IMR-90 (cell line): Measurements from ENCODE around the gene PAX1. TPM values are rescaled to one million over a fixed set of nuclear protein-coding genes. Genes with fewer than 3 reads are reported as not detected.

Source experiments
- ATAC-seq: fragments of 200-7000 bp; cut with Tn5 transposase; 2 replicates; pipeline ENCODE4 v1.9.1; 2020; ENCODE audit warnings: low read depth, mild to moderate bottlenecking, moderate library complexity
- BruUV-seq: library from RNA; stranded (reverse); fragments of 400-500 nt; replicated peaks from 2 replicates; lab custom pipeline; 2021; lab: Mats Ljungman, UMichigan
- CTCF ChIA-PET: fragments of 300-600 bp; formaldehyde crosslinking; extraction: SDS; loops from one replicate; lab custom pipeline; 2021; ENCODE audit warnings: antibody characterized with exemption; lab: Yijun Ruan, JAX
- POLR2A ChIA-PET: fragments of 300-600 bp; sonication (Branson Sonifier 250); formaldehyde crosslinking; loops from one replicate; lab custom pipeline; 2022; ENCODE audit warnings: antibody characterized with exemption; ENCODE audit not compliant: unreplicated experiment; lab: Charles Lee
- DNase-seq: peaks from one replicate; pipeline ENCODE4 v3.0.0; 2013
- H2AFZ ChIP-seq: replicated peaks from 2 replicates; pipeline ENCODE3; 2013; ENCODE audit warnings: low read length, mild to moderate bottlenecking; ENCODE audit not compliant: poor library complexity
- H2AK5ac ChIP-seq: 2 replicates; pipeline ENCODE4 v1.6.1; 2013; ENCODE audit warnings: low read depth, low read length, inconsistent platforms
- H2AK9ac ChIP-seq: replicated peaks from 2 replicates; pipeline ENCODE3; 2013; ENCODE audit warnings: mild to moderate bottlenecking, low read depth, low read length, moderate library complexity; ENCODE audit not compliant: poor library complexity
- H2BK120ac ChIP-seq: 2 replicates; pipeline ENCODE4 v1.6.1; 2013; ENCODE audit warnings: low read depth, low read length, inconsistent platforms
- H2BK15ac ChIP-seq: 3 replicates; pipeline ENCODE4 v1.6.1; 2013; ENCODE audit warnings: low read depth, low read length, inconsistent platforms
- H2BK20ac ChIP-seq: 2 replicates; pipeline ENCODE4 v1.6.1; 2013; ENCODE audit warnings: low read depth, mild to moderate bottlenecking, inconsistent platforms, low read length, moderate library complexity
- H2BK5ac ChIP-seq: 2 replicates; pipeline ENCODE4 v1.6.1; 2013; ENCODE audit warnings: mild to moderate bottlenecking, low read depth, low read length, inconsistent platforms; ENCODE audit not compliant: poor library complexity, severe bottlenecking
- H3K14ac ChIP-seq: replicated peaks from 2 replicates; pipeline ENCODE4 v1.6.1; 2013; ENCODE audit warnings: low read depth, low read length, inconsistent platforms
- H3K18ac ChIP-seq: 2 replicates; pipeline ENCODE4 v1.6.1; 2013; ENCODE audit warnings: low read depth, low read length, control low read depth
- H3K23ac ChIP-seq: 2 replicates; pipeline ENCODE4 v1.6.1; 2013; ENCODE audit warnings: low read depth, low read length, inconsistent platforms
- H3K27ac ChIP-seq: 2 replicates; pipeline ENCODE4 v1.5.1; 2013; ENCODE audit warnings: mild to moderate bottlenecking, control low read depth, low read length; ENCODE audit not compliant: insufficient read depth
- H3K27me3 ChIP-seq: 2 replicates; pipeline ENCODE4 v1.6.1; 2013; ENCODE audit warnings: low read length; ENCODE audit not compliant: control insufficient read depth, insufficient read depth
- H3K36me3 ChIP-seq: 2 replicates; pipeline ENCODE4 v1.6.1; 2013; ENCODE audit warnings: low read length, mixed read lengths; ENCODE audit not compliant: control insufficient read depth, insufficient read depth
- H3K4ac ChIP-seq: 2 replicates; pipeline ENCODE4 v1.6.1; 2013; ENCODE audit warnings: low read depth, low read length, inconsistent platforms
- H3K4me1 ChIP-seq: 2 replicates; pipeline ENCODE4 v1.6.1; 2013; ENCODE audit warnings: low read length, mixed read lengths; ENCODE audit not compliant: control insufficient read depth, insufficient read depth
- H3K4me2 ChIP-seq: 2 replicates; pipeline ENCODE4 v1.6.1; 2013; ENCODE audit warnings: low read depth, mild to moderate bottlenecking, control low read depth, low read length, moderate library complexity
- H3K4me3 ChIP-seq: 2 replicates; pipeline ENCODE4 v1.5.1; 2013; ENCODE audit warnings: low read depth, mild to moderate bottlenecking, control low read depth, low read length, moderate library complexity; ENCODE audit not compliant: insufficient read depth
- H3K56ac ChIP-seq: 2 replicates; pipeline ENCODE4 v1.6.1; 2013; ENCODE audit warnings: low read length, inconsistent platforms; ENCODE audit not compliant: insufficient read depth; ENCODE audit errors: extremely low read depth
- H3K79me1 ChIP-seq, 2 experiments: 2 replicates each; pipeline ENCODE4 v1.6.1; 2013; ENCODE audit warnings: low read length in 2 of 2, inconsistent platforms in 1 of 2, low read depth in 1 of 2
- H3K9ac ChIP-seq: 2 replicates; pipeline ENCODE4 v1.6.1; 2013; ENCODE audit warnings: low read depth, low read length, control low read depth
- H3K9me1 ChIP-seq: 2 replicates; pipeline ENCODE4 v1.6.1; 2013; ENCODE audit warnings: low read length, inconsistent platforms; ENCODE audit not compliant: insufficient read depth
- H3K9me3 ChIP-seq: 2 replicates; pipeline ENCODE4 v1.6.1; 2013; ENCODE audit warnings: low read length; ENCODE audit not compliant: control insufficient read depth, insufficient read depth
- H4K20me1 ChIP-seq: 2 replicates; pipeline ENCODE4 v1.6.1; 2013; ENCODE audit warnings: low read length, inconsistent platforms; ENCODE audit not compliant: insufficient read depth
- H4K5ac ChIP-seq: 2 replicates; pipeline ENCODE4 v1.6.1; 2013; ENCODE audit warnings: mild to moderate bottlenecking, low read depth, low read length, control low read depth
- H4K8ac ChIP-seq, 2 experiments: 2 replicates each; pipeline ENCODE4 v1.6.1; 2013; ENCODE audit warnings: low read depth in 2 of 2, low read length in 2 of 2, control low read depth in 1 of 2, inconsistent platforms in 1 of 2
- H4K91ac ChIP-seq: 2 replicates; pipeline ENCODE4 v1.6.1; 2013; ENCODE audit warnings: low read depth, low read length, inconsistent platforms; ENCODE audit not compliant: insufficient read depth
- BHLHE40 ChIP-seq: fragments of 150-350 bp; IDR thresholded peaks from 2 replicates; pipeline ENCODE4 v1.6.1; 2016; ENCODE audit warnings: mild to moderate bottlenecking, low read depth, low read length
- CEBPB ChIP-seq: IDR thresholded peaks from 2 replicates; pipeline ENCODE4 v1.6.1; 2012; ENCODE audit warnings: low read depth, low read length, improper control_type of control experiment
- CHD1 ChIP-seq: IDR thresholded peaks from 2 replicates; pipeline ENCODE4 v1.6.1; 2012; ENCODE audit warnings: low read depth, low read length, improper control_type of control experiment
- CTCF ChIP-seq: conservative IDR thresholded peaks from 2 replicates; pipeline ENCODE4 v1.5.1; 2012; ENCODE audit warnings: mild to moderate bottlenecking, low read depth, low read length, improper control_type of control experiment
- FOS ChIP-seq: fragments of 150-350 bp; IDR thresholded peaks from 2 replicates; pipeline ENCODE4 v1.6.1; 2016; ENCODE audit warnings: low read depth, low read length
- MAFK ChIP-seq: IDR thresholded peaks from 2 replicates; pipeline ENCODE4 v1.6.1; 2012; ENCODE audit warnings: low read depth, low read length, improper control_type of control experiment
- MAZ ChIP-seq: IDR thresholded peaks from 2 replicates; pipeline ENCODE4 v1.6.1; 2012; ENCODE audit warnings: low read depth, mild to moderate bottlenecking, low read length, improper control_type of control experiment, moderate library complexity, borderline replicate concordance
- MXI1 ChIP-seq: IDR thresholded peaks from 2 replicates; pipeline ENCODE4 v1.6.1; 2012; ENCODE audit warnings: low read depth, mild to moderate bottlenecking, low read length, moderate library complexity, borderline replicate concordance
- NFE2L2 ChIP-seq: fragments of 150-350 bp; IDR thresholded peaks from 2 replicates; pipeline ENCODE4 v1.6.1; 2016; ENCODE audit warnings: low read depth, mild to moderate bottlenecking, low read length
- POLR2A ChIP-seq: IDR thresholded peaks from 2 replicates; pipeline ENCODE4 v1.6.1; 2012; ENCODE audit warnings: mild to moderate bottlenecking, low read depth, low read length
- RAD21 ChIP-seq: IDR thresholded peaks from 2 replicates; pipeline ENCODE4 v1.6.1; 2012; ENCODE audit warnings: low read length, improper control_type of control experiment
- RCOR1 ChIP-seq: IDR thresholded peaks from 2 replicates; pipeline ENCODE4 v1.6.1; 2012; ENCODE audit warnings: mild to moderate bottlenecking, low read length, improper control_type of control experiment; ENCODE audit not compliant: insufficient replicate concordance
- RFX5 ChIP-seq: IDR thresholded peaks from 2 replicates; pipeline ENCODE4 v1.8.0; 2012; ENCODE audit warnings: low read depth, mild to moderate bottlenecking, low read length, moderate library complexity
- SMC3 ChIP-seq: fragments of 150-350 bp; IDR thresholded peaks from 2 replicates; pipeline ENCODE4 v1.6.1; 2016; ENCODE audit warnings: low read depth, mild to moderate bottlenecking, antibody characterized with exemption, low read length, moderate library complexity
- USF2 ChIP-seq: fragments of 150-350 bp; IDR thresholded peaks from 2 replicates; pipeline ENCODE4 v1.6.1; 2017; ENCODE audit warnings: mild to moderate bottlenecking, antibody characterized with exemption, low read length, low read depth
- WGBS, 2 experiments: methylation state at CpG; one replicate each; pipeline versions ENCODE4 v1.1.5 to v1.1.7; 2013; ENCODE audit warnings: missing lambda C conversion rate in 2 of 2; ENCODE audit not compliant: insufficient read length in 1 of 2; ENCODE audit errors: extremely low coverage in 2 of 2; 5-methylcytosine and 5-hydroxymethylcytosine counted together
- dilution Hi-C: fragments of 300-500 bp; cut with HindIII; formaldehyde crosslinking; loops from one replicate; pipeline ENCODE4 v1.14.3; 2018; ENCODE audit warnings: low sequenced_read_pairs; ENCODE audit not compliant: unreplicated experiment
- in situ Hi-C: fragments of 300-500 bp; cut with MboI; formaldehyde crosslinking; loops from 3 replicates; pipeline ENCODE4 v1.14.3; 2019; ENCODE audit warnings: low sequenced_read_pairs, inconsistent platforms, mixed read lengths
- intact Hi-C: fragments of 100-400 bp; cut with micrococcal nuclease; formaldehyde crosslinking; loops from 2 replicates; pipeline ENCODE4 v1.10.0; 2022
- polyA plus RNA-seq, 3 experiments: library from polyadenylated mRNA; depleted of rRNA; stranded (reverse); fragments of >200 nt; gene quantifications; 2 replicates each; pipeline ENCODE4 v1.2.3, GENCODE V29; 2012; ENCODE audit warnings: low replicate concordance in 1 of 3
- total RNA-seq: library from RNA; depleted of rRNA; stranded (reverse); fragments of >200 nt; gene quantifications from 2 replicates; pipeline ENCODE4 v1.2.3, GENCODE V29; 2012
- TF ChIP-seq, protein P1 (sequence below): fragments of 150-350 bp; IDR thresholded peaks from 2 replicates; pipeline ENCODE4 v1.6.1; 2016; ENCODE audit warnings: low read depth, mild to moderate bottlenecking, low read length, moderate library complexity, borderline replicate concordance

Gene PAX1
- total and polyA plus RNA-seq, 2 of the 4 experiments (the other 2 are of a cell fraction) = not detected

DNA sequence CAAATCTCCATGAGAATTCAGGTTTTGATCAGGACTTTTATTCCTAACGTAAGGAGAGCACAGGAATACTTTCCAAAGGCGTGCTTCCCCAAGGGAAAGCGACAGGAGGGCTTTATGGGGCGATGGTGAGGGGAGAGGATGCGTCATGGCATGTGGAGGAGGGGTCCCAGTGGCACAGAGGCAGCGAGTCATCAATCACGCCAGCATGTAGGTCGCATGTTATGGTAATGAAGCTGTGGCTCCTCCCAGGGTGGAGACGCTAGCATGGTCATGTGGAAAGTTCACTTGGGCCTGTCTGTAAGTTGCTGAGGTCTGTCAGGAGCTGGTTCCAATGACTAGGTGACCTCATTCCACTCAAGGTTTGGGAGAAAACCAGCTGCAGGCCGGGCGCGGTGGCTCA lies 35.3 kb upstream of the PAX1 start:
- Histone ChIP-seq H3K36me3 (no peaks in the 10 kb centered on the region), H2AK5ac (no peak overlapping the region), H3K4me3 (no peak overlapping the region), H3K9me3 (peaks cover 32% of the 10 kb centered on the region), H3K23ac (no peak overlapping the region), H2BK5ac (no peak overlapping the region), H2BK15ac (no peak overlapping the region), H4K8ac (no peak overlapping the region), H2AK9ac (no peak overlapping the region), H3K4ac (no peak overlapping the region), H4K5ac (no peak overlapping the region), H3K18ac (no peak overlapping the region), H3K9ac (no peak overlapping the region), H2BK20ac (no peak overlapping the region), H4K20me1 (no peaks in the 10 kb centered on the region), H3K79me1 (no peaks in the 10 kb centered on the region), H2AFZ (no peak overlapping the region), H3K4me2 (no peak overlapping the region), H4K91ac (no peak overlapping the region), H3K14ac (no peak overlapping the region), H3K9me1 (no peaks in the 10 kb centered on the region), H3K27ac (no peak overlapping the region), H3K27me3 (no peaks in the 10 kb centered on the region), H3K4me1 (no peaks in the 10 kb centered on the region), H2BK120ac (no peak overlapping the region), H3K56ac (no peak overlapping the region)
- DNase-seq = no peak
- dilution Hi-C loops = no loop called here
- POLR2A ChIA-PET = no interaction called here
- in situ Hi-C loops = no loop called here
- CTCF ChIA-PET = no interaction called here
- no CpG with 5 or more reads among the region's 12 CpGs for WGBS, 2 experiments
- intact Hi-C loops = no loop called here
- no TSS peak for BruUV-seq
- no peak for ATAC-seq
- TF ChIP-seq NFE2L2 = no peak
- TF ChIP-seq CTCF = no peak
- no peak for TF ChIP-seq RCOR1
- no peak for TF ChIP-seq SMC3
- TF ChIP-seq USF2 = no peak
- no peak for TF ChIP-seq POLR2A
- TF ChIP-seq BHLHE40 = no peak
- TF ChIP-seq FOS = no peak
- TF ChIP-seq CEBPB = no peak
- TF ChIP-seq, protein P1, sequence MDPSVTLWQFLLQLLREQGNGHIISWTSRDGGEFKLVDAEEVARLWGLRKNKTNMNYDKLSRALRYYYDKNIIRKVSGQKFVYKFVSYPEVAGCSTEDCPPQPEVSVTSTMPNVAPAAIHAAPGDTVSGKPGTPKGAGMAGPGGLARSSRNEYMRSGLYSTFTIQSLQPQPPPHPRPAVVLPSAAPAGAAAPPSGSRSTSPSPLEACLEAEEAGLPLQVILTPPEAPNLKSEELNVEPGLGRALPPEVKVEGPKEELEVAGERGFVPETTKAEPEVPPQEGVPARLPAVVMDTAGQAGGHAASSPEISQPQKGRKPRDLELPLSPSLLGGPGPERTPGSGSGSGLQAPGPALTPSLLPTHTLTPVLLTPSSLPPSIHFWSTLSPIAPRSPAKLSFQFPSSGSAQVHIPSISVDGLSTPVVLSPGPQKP = no peak
- no peak for TF ChIP-seq RFX5
- no peak for TF ChIP-seq MAZ
- TF ChIP-seq RAD21 = no peak
- no peak for TF ChIP-seq MAFK
- TF ChIP-seq MXI1 = no peak
- TF ChIP-seq CHD1 = no peak
